Measurements from ENCODE around the gene MIGA2. TPM values are rescaled to one million over a fixed set of nuclear protein-coding genes. Genes with fewer than 3 reads are reported as not detected.

Gene MIGA2
- total RNA-seq, 2 experiments from 2014 or later = 27.7 to 37.7 TPM

DNA sequence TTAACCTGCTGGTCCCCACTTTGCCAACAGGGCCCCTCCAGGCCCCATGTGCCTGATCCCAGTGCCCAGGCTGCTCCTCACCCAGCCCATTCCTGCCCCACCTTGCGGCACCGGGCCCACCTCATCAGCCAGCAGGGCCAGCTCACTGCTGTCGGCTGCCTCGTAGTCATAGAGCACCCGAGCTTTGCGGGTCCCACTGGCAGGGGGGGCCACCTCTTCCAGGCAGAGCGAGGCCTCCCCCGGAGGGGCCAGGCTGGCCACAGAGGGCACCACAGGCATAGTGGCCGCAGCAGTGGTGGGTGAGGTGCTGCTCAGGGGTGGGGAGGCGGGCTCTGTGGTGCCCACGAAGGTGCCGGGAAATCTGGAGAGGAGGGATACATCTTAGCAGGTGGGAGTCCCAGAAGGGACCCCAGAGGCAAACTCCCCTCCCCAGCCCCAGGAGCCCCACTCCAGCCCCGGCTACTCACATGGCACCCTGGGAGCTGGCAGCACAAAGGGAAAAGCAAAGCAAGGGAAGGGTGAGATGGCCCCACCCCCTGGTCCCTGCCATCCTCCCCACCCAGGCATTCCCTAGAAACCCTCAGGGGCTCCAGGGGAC is 27.3 kb upstream of the MIGA2 start:
- no TSS peak for BruUV-seq (replicated peaks)
- H4K20me1 ChIP-seq (ENCODE audit: insufficient read depth, low read length) = no peaks in the 10 kb centered on the region
- H3K9me2 ChIP-seq (ENCODE audit: insufficient read depth, low read length) = no peaks in the 10 kb centered on the region
- H3K36me3 ChIP-seq (ENCODE audit: insufficient read depth, low read length) = peaks cover 55% of the 10 kb centered on the region
- no peak overlapping the region for H3K27ac ChIP-seq (ENCODE audit: low read depth, low read length, poor library complexity, severe bottlenecking)
- H2AFZ ChIP-seq (ENCODE audit: low read length) = no peak overlapping the region
- intact Hi-C loops (cut with micrococcal nuclease; ENCODE audit: unreplicated experiment) = loop anchor here (5.0 kb wide), 1 partner anchor 147 kb away; no protein-coding TSS in a partner anchor
- H3K4me3 ChIP-seq (ENCODE audit: low read depth, low read length, poor library complexity, severe bottlenecking) = no peak overlapping the region
- H3K4me2 ChIP-seq (ENCODE audit: low read length) = no peak overlapping the region
- DNase-seq (ENCODE audit: low spot score) = no peak
- no peaks in the 10 kb centered on the region for H3K4me1 ChIP-seq (ENCODE audit: insufficient read depth, low read length, poor library complexity, severe bottlenecking)
- no peaks in the 10 kb centered on the region for H3K79me2 ChIP-seq (ENCODE audit: insufficient read depth, low read depth, low read length)
- ChIA-PET CTCF (ENCODE audit: unreplicated experiment) (interaction anchor here (0.6 kb wide), 1 partner anchor 182 kb away, joined by 3 read pairs; no protein-coding TSS in a partner anchor), POLR2A (no interaction called here)
- no peak for TF ChIP-seq EZH2phosphoT487 (IDR thresholded peaks at IDR 0.05; ENCODE audit: borderline replicate concordance, low read depth, low read length)
- TF ChIP-seq, protein P1, sequence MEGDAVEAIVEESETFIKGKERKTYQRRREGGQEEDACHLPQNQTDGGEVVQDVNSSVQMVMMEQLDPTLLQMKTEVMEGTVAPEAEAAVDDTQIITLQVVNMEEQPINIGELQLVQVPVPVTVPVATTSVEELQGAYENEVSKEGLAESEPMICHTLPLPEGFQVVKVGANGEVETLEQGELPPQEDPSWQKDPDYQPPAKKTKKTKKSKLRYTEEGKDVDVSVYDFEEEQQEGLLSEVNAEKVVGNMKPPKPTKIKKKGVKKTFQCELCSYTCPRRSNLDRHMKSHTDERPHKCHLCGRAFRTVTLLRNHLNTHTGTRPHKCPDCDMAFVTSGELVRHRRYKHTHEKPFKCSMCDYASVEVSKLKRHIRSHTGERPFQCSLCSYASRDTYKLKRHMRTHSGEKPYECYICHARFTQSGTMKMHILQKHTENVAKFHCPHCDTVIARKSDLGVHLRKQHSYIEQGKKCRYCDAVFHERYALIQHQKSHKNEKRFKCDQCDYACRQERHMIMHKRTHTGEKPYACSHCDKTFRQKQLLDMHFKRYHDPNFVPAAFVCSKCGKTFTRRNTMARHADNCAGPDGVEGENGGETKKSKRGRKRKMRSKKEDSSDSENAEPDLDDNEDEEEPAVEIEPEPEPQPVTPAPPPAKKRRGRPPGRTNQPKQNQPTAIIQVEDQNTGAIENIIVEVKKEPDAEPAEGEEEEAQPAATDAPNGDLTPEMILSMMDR (conservative IDR thresholded peaks at IDR 0.05; ENCODE audit: low read length) = no peak
- no peaks in the 10 kb centered on the region for H3K9me3 ChIP-seq (ENCODE audit: low read length)

DNA sequence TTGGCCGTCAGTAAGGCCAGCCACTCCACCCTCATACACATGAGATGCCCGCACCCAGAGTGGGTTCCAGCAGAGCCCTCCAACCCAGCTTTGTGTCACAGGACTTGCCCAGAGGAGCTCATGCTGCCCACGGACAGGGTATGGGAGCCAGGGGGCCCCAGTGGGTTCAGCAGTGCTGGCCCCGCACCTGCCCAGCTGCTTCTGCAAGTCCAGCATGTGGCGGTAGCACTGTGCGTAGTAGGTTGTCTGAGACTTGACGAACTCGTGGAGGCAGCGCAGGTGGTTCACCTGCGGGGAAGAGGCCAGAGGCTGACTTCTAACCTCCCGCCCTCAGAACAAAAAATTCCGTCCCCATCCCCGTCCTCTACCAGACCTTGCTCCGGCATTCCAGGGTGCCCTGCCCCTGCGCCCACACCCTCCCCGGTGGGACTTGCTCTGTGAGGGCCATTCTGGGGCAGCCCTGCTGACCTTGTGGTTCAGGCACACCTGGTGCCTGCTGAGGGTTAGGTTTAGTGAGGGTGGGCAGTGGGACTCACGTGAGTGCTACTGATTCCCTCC is 26.8 kb upstream of the MIGA2 start:
- BruUV-seq (replicated peaks) = no TSS peak
- intact Hi-C loops (cut with micrococcal nuclease; ENCODE audit: unreplicated experiment) = loop anchor here (5.0 kb wide), 1 partner anchor 147 kb away; no protein-coding TSS in a partner anchor

More for the DNA sequence above, 26.8 kb upstream of the MIGA2 start:
- H3K4me2 ChIP-seq (ENCODE audit: low read length) = no peak overlapping the region
- no peaks in the 10 kb centered on the region for H4K20me1 ChIP-seq (ENCODE audit: insufficient read depth, low read length)
- H3K9me3 ChIP-seq (ENCODE audit: low read length) = no peaks in the 10 kb centered on the region
- H3K27ac ChIP-seq (ENCODE audit: low read depth, low read length, poor library complexity, severe bottlenecking) = no peak overlapping the region
- CTCF ChIA-PET (ENCODE audit: unreplicated experiment) = no interaction called here
- peaks cover 60% of the 10 kb centered on the region for H3K36me3 ChIP-seq (ENCODE audit: insufficient read depth, low read length)
- no peak overlapping the region for H2AFZ ChIP-seq (ENCODE audit: low read length)
- POLR2A ChIA-PET = no interaction called here
- H3K4me1 ChIP-seq (ENCODE audit: insufficient read depth, low read length, poor library complexity, severe bottlenecking) = no peaks in the 10 kb centered on the region
- H3K4me3 ChIP-seq (ENCODE audit: low read depth, low read length, poor library complexity, severe bottlenecking) = no peak overlapping the region
- DNase-seq (ENCODE audit: low spot score) = no peak
- TF ChIP-seq, protein P1 (conservative IDR thresholded peaks at IDR 0.05; ENCODE audit: low read length) = no peak
- TF ChIP-seq EZH2phosphoT487 (IDR thresholded peaks at IDR 0.05; ENCODE audit: borderline replicate concordance, low read depth, low read length) = no peak
- no peaks in the 10 kb centered on the region for H3K9me2 ChIP-seq (ENCODE audit: insufficient read depth, low read length)
- H3K79me2 ChIP-seq (ENCODE audit: insufficient read depth, low read depth, low read length) = no peaks in the 10 kb centered on the region

Measured in OCI-LY7 (cell line).